ENCODE measurements around the gene SLBP.

SLBP gene

DNA sequence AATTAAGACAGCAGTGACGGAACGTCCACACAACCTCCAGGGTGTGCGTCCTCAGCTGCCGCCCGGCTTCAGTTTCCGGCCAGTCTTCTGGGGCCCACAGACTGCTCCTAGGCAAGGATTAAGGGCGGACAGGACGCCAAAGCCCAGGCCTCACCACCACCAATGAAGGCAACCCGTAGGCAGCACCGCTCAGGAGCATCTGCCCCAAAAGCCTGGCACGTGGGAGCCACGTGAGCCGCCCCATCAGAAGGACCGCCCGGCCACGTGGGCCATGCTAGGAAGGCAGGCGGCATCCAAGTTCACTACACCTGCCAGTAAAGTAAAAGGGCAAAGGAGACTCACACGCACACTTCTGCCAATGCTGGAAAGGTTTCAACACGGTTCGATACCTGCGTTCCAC, 42.3 kb downstream of the SLBP start:
- in situ Hi-C loops (cut with MboI; ENCODE audit: low sequenced_read_pairs, unreplicated experiment): no loop called here
- no peak for DNase-seq (ENCODE audit: low spot score)
- TF ChIP-seq, protein P1, sequence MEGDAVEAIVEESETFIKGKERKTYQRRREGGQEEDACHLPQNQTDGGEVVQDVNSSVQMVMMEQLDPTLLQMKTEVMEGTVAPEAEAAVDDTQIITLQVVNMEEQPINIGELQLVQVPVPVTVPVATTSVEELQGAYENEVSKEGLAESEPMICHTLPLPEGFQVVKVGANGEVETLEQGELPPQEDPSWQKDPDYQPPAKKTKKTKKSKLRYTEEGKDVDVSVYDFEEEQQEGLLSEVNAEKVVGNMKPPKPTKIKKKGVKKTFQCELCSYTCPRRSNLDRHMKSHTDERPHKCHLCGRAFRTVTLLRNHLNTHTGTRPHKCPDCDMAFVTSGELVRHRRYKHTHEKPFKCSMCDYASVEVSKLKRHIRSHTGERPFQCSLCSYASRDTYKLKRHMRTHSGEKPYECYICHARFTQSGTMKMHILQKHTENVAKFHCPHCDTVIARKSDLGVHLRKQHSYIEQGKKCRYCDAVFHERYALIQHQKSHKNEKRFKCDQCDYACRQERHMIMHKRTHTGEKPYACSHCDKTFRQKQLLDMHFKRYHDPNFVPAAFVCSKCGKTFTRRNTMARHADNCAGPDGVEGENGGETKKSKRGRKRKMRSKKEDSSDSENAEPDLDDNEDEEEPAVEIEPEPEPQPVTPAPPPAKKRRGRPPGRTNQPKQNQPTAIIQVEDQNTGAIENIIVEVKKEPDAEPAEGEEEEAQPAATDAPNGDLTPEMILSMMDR (IDR thresholded peaks at IDR 0.05; ENCODE audit: borderline replicate concordance, control extremely low read depth, extremely low read depth, insufficient read depth, missing control alignments): no peak

DNA sequence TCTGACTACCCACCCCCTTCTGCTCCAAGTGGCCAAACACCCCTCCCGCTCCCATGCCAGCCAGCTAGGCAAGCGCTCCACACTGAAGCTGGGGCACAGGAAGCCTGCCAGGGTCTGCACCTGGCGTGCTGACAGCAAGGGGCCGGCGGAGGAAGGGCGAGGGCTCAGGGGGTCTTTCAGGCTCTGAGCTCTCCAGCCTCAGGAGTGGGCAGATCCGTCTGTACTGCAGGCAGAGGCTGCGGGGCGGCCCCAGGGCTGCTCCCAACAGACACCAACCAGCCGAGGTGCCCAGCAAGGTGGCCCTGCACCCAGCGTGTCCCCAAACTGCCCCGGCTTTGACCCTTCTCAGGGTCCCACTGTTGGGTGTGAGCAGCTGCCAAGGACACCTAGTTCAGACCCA, 42.8 kb downstream of the SLBP start:
- TF ChIP-seq, protein P1 (IDR thresholded peaks at IDR 0.05; ENCODE audit: borderline replicate concordance, control extremely low read depth, extremely low read depth, insufficient read depth, missing control alignments): no peak
- in situ Hi-C loops (cut with MboI; ENCODE audit: low sequenced_read_pairs, unreplicated experiment): no loop called here
- no peak for DNase-seq (ENCODE audit: low spot score)

DNA sequence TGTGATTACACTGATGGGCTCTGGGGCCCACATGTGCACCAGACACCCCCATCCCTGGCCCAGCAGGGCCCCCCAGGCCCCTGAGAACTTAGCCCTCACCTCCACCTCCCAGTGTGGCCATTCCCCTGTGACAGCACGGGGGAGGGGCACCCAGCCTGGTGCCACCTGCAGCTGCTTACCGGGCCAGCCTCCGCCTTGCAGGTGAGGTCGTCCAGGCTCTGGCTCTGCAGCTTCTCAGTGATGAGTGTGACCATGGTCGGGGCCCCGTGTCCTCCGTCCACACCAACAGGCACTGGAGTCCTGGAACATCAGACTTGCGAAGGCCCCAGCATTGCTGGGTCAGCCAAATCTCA, 43.7 kb downstream of the SLBP start:
- TF ChIP-seq, protein P1 (IDR thresholded peaks at IDR 0.05; ENCODE audit: borderline replicate concordance, control extremely low read depth, extremely low read depth, insufficient read depth, missing control alignments): no peak
- no peak for DNase-seq (ENCODE audit: low spot score)
- in situ Hi-C loops (cut with MboI; ENCODE audit: low sequenced_read_pairs, unreplicated experiment): no loop called here

DNA sequence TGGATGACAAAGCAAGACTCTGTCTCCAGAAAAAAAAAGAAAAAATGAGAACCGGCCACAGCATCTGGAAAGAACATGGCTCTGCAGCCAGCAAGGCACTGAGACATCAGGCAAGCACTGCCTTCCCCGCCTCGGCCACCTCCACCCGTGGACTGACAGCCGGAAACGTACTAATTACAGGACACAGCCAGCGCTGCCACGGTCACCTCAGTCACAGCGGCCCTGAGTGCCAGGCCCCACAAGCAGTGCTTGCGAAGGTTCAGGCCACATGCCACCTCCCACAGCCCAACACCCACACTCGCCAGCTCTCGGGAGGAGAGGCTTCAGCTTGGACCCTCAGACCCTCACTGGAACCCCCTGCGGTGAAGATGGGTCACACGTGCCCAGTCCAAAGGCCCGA, 44.8 kb downstream of the SLBP start:
- in situ Hi-C loops (cut with MboI; ENCODE audit: low sequenced_read_pairs, unreplicated experiment): no loop called here
- no peak for DNase-seq (ENCODE audit: low spot score)
- TF ChIP-seq, protein P1 (IDR thresholded peaks at IDR 0.05; ENCODE audit: borderline replicate concordance, control extremely low read depth, extremely low read depth, insufficient read depth, missing control alignments): no peak

DNA sequence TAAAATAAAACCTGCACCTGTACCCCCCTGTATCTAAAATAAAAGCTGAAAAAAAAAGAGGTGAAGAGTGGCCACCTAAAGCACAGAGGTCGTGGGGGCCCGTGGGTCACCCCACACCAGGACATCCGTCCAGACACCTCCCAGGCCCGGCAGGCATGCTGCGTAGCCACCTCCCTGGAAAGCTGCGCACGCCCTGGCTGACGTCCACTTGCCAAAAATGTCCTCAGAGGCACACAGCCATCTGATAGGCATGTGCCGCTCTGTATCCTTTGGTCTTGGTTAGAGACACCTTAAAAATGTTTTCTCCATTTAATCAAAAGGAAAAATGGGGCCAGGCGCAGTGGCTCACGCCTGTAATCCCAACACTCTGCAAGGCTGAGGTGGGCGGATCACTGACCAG, 45.7 kb downstream of the SLBP start:
- in situ Hi-C loops (cut with MboI; ENCODE audit: low sequenced_read_pairs, unreplicated experiment): no loop called here
- DNase-seq (ENCODE audit: low spot score): no peak
- TF ChIP-seq, protein P1 (IDR thresholded peaks at IDR 0.05; ENCODE audit: borderline replicate concordance, control extremely low read depth, extremely low read depth, insufficient read depth, missing control alignments): no peak

DNA sequence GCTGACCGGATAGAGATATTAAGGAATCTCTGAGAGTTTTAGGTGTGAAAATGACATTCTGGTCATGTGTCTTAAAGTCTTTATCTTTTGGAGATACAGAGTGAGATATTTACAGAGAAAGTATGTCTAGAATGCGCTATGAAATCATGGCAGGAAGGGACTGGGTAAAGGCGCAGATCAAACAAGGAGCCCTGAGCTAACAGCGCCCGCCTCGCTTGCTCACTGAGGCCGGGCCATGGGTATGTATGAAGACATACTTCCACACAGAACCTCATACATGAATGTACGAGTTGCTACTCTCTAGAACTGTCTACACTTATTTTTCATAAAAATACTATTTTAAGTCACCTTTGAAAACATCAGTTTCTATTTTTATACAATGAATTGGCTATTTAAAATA, 48.0 kb downstream of the SLBP start:
- TF ChIP-seq, protein P1 (IDR thresholded peaks at IDR 0.05; ENCODE audit: borderline replicate concordance, control extremely low read depth, extremely low read depth, insufficient read depth, missing control alignments): no peak
- DNase-seq (ENCODE audit: low spot score): no peak
- in situ Hi-C loops (cut with MboI; ENCODE audit: low sequenced_read_pairs, unreplicated experiment): no loop called here

DNA sequence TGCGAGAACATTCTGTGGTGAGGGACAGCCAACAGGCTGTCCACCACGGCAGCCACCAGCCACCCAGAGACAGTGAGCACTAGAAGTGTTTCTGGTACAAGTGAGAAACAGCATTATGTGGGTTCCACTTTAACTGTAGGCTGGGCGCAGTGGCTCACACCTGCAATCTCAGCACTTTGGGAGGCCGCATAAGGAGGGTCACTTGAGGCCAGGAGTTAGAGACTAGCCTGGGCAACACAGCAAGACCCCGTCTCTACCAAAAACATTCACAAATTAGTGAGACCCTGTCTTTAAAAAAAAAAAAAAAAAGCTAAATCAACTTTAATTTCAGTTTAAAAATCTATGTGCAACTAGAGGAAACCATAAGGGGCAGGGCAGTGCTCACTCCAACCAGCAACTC, 48.6 kb downstream of the SLBP start:
- in situ Hi-C loops (cut with MboI; ENCODE audit: low sequenced_read_pairs, unreplicated experiment): no loop called here
- DNase-seq (ENCODE audit: low spot score): no peak
- TF ChIP-seq, protein P1 (IDR thresholded peaks at IDR 0.05; ENCODE audit: borderline replicate concordance, control extremely low read depth, extremely low read depth, insufficient read depth, missing control alignments): no peak

Data from GM13976 (cell line).